Left lobe of liver (tissue), 2 donors: ENCODE results near the gene KRT23. TPM values are rescaled to one million over a fixed set of nuclear protein-coding genes. Genes with fewer than 3 reads are reported as not detected.

ENCODE experiments used
- ATAC-seq: fragments of 200-7000 bp; cut with Tn5 transposase; one replicate; pipeline ENCODE4 v1.9.1; 2020; ENCODE audit warnings: mild to moderate bottlenecking, moderate library complexity
- DNase-seq: peaks from one replicate; pipeline ENCODE4 v3.0.0-alpha.2; 2020; ENCODE audit warnings: low spot score
- total RNA-seq: library from RNA; stranded (reverse); gene quantifications from one replicate; pipeline ENCODE4 v1.2.1, GENCODE V29; 2021
- donor health status: DM: no; HTN: no; CAD: no; lungs with moderate emphysema.
- donor health status: DM: no; HTN: yes; CAD: no.

The KRT23 gene
- total RNA-seq, 1 donor from 2014 or later: 0.13 TPM

DNA sequence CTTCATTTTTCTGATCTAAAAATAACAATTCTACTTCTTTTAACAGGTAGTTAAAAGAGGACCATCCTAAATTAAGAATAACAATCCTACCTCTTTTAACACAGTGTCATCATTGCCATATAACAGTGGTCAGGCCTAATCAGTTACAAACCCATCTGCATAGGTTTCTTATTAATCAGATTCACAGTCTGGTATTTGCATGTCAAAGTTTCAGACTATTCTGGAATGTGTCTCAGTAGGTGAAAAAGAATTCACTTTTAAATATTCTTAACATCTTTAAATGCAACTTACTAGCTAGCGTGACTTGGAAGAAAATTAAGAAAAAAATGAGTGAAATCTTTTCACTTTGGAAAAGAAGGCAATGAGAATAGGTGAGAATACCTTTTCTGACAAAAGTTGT is 63.6 kb downstream of the KRT23 start:
- DNase-seq (no peak), ATAC-seq (no peak)

DNA sequence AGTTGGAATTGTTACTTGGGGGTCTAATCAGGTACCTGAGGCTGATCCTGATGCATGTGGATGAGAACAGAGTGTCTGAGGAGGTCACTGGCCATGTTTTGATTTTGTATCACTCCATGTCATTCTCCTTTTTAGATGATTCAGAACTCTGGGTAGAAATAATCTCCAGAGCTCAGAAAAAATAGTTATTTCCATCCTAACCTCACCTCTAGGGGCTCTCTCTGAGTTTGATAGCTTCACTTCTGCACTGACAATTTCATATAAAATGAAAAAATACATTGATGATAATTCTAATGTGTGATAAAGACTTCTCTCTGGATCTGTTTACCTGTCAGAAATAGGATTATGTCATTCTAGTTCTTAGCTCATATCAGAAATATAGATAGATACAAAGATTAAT is 64.2 kb downstream of the KRT23 start:
- no peak for ATAC-seq
- DNase-seq: no peak

Other genes with a start within 250 kb of the KRT23 start
- not detected for gene KRT24, start 233.9 kb downstream of the KRT23 start, total RNA-seq
- not detected for gene KRT25, start 182.3 kb downstream of the KRT23 start, total RNA-seq
- not detected for gene KRT26, start 165.4 kb downstream of the KRT23 start, total RNA-seq
- not detected for gene KRT27, start 155.1 kb downstream of the KRT23 start, total RNA-seq
- not detected for gene KRT28, start 137.7 kb downstream of the KRT23 start, total RNA-seq
- 12.2 TPM for gene KRT10, start 115.0 kb downstream of the KRT23 start, total RNA-seq
- not detected for gene KRT12, start 70.4 kb downstream of the KRT23 start, total RNA-seq
- 0.40 TPM for gene KRT20, start 52.4 kb downstream of the KRT23 start, total RNA-seq
- not detected for gene KRT39, start 29.3 kb upstream of the KRT23 start, total RNA-seq
- not detected for gene KRT40, start 46.7 kb upstream of the KRT23 start, total RNA-seq
- not detected for gene KRTAP3-3, start 56.5 kb upstream of the KRT23 start, total RNA-seq
- gene KRTAP3-2, start 62.3 kb upstream of the KRT23 start, total RNA-seq: not detected
- gene KRTAP3-1, start 71.5 kb upstream of the KRT23 start, total RNA-seq: not detected
- not detected for gene KRTAP1-5, start 89.6 kb upstream of the KRT23 start, total RNA-seq
- gene KRTAP1-4, start 92.5 kb upstream of the KRT23 start, total RNA-seq: not detected
- gene KRTAP1-3, start 97.2 kb upstream of the KRT23 start, total RNA-seq: not detected
- not detected for gene KRTAP1-1, start 103.8 kb upstream of the KRT23 start, total RNA-seq
- not detected for gene KRTAP2-1, start 109.7 kb upstream of the KRT23 start, total RNA-seq
- gene KRTAP2-2, start 117.6 kb upstream of the KRT23 start, total RNA-seq: not detected
- not detected for gene KRTAP2-3, start 122.5 kb upstream of the KRT23 start, total RNA-seq
- not detected for gene KRTAP2-4, start 128.2 kb upstream of the KRT23 start, total RNA-seq
- not detected for gene KRTAP4-7, start 146.5 kb upstream of the KRT23 start, total RNA-seq
- not detected for gene KRTAP4-8, start 160.5 kb upstream of the KRT23 start, total RNA-seq
- not detected for gene KRTAP4-16, start 164.6 kb upstream of the KRT23 start, total RNA-seq
- not detected for gene KRTAP4-9, start 167.7 kb upstream of the KRT23 start, total RNA-seq
- not detected for gene KRTAP4-11, start 180.7 kb upstream of the KRT23 start, total RNA-seq
- not detected for gene KRTAP4-12, start 186.5 kb upstream of the KRT23 start, total RNA-seq
- not detected for gene KRTAP4-6, start 202.9 kb upstream of the KRT23 start, total RNA-seq
- gene KRTAP4-5, start 212.2 kb upstream of the KRT23 start, total RNA-seq: not detected
- gene KRTAP4-4, start 223.1 kb upstream of the KRT23 start, total RNA-seq: not detected
- gene KRTAP4-3, start 230.6 kb upstream of the KRT23 start, total RNA-seq: not detected
- not detected for gene KRTAP4-2, start 240.6 kb upstream of the KRT23 start, total RNA-seq
- not detected for gene KRTAP4-1, start 247.3 kb upstream of the KRT23 start, total RNA-seq